SK-N-SH (cell line): ENCODE results near the gene SH3D19. TPM values are rescaled to one million over a fixed set of nuclear protein-coding genes. Genes with fewer than 3 reads are reported as not detected.

Experiments
- CTCF ChIA-PET: fragments of 300-600, 350-600 bp; formaldehyde crosslinking; extraction: SDS; loops from one replicate; lab custom pipeline; 2021; lab: Yijun Ruan, JAX
- POLR2A ChIA-PET: fragments of 350-600 bp; sonication (Branson Sonifier 250); formaldehyde crosslinking; extraction: SDS; loops from one replicate; lab custom pipeline; 2020; ENCODE audit warnings: antibody characterized with exemption, inconsistent platforms; lab: Yijun Ruan, JAX
- DNase-seq: peaks from one replicate; pipeline ENCODE4 v3.0.0; 2012
- H2AFZ ChIP-seq: fragments of 200-600 bp; sonication (generic); 2 replicates; pipeline ENCODE4 v1.8.1; 2016; ENCODE audit warnings: antibody characterized with exemption, mild to moderate bottlenecking, low read depth
- H3F3A ChIP-seq: fragments of 200-600 bp; sonication (generic); replicated peaks from 2 replicates; pipeline ENCODE3; 2016; ENCODE audit warnings: antibody characterized with exemption, mild to moderate bottlenecking; ENCODE audit not compliant: insufficient read depth
- H3K27ac ChIP-seq, 2 experiments: fragments of 200-500 bp in 1 of 2; fragments of 200-600 bp in 1 of 2; sonication (Bioruptor generic) in 1 of 2; sonication (generic), shearing (Covaris generic) in 1 of 2; 2 replicates each; pipeline versions ENCODE4 v1.5.1 to v1.6.1; 2014 to 2016; ENCODE audit warnings: low read depth in 2 of 2, inconsistent platforms in 1 of 2, low read length in 1 of 2, mild to moderate bottlenecking in 1 of 2, mixed read lengths in 1 of 2
- H3K27me3 ChIP-seq: fragments of 200-600 bp; sonication (generic), shearing (Covaris generic); 2 replicates; pipeline ENCODE4 v1.6.1; 2016; ENCODE audit warnings: mixed run types; ENCODE audit not compliant: insufficient read depth
- H3K36me3 ChIP-seq, 2 experiments: fragments of 200-500 bp in 1 of 2; fragments of 200-600 bp in 1 of 2; sonication (Bioruptor generic) in 1 of 2; sonication (generic) in 1 of 2; replicated peaks in 1 of 2; 2 replicates each; pipeline versions ENCODE3 to v1.5.1; 2014 to 2016; ENCODE audit warnings: low read length in 1 of 2, mild to moderate bottlenecking in 1 of 2; ENCODE audit not compliant: insufficient read depth in 2 of 2, control insufficient read depth in 1 of 2
- H3K4me1 ChIP-seq, 2 experiments: fragments of 200-500 bp in 1 of 2; fragments of 200-600 bp in 1 of 2; sonication (Bioruptor generic) in 1 of 2; sonication (generic), shearing (Covaris generic) in 1 of 2; 2 replicates each; pipeline versions ENCODE4 v1.5.1 to v1.6.1; 2014 to 2016; ENCODE audit warnings: low read depth in 1 of 2, low read length in 1 of 2, mixed run types in 1 of 2; ENCODE audit not compliant: insufficient read depth in 2 of 2, control insufficient read depth in 1 of 2
- H3K4me2 ChIP-seq: fragments of 200-600 bp; sonication (generic), shearing (Covaris generic); 2 replicates; pipeline ENCODE4 v1.6.1; 2017; ENCODE audit warnings: mixed run types
- H3K4me3 ChIP-seq, 2 experiments: fragments of 200-500 bp in 1 of 2; fragments of 200-600 bp in 1 of 2; sonication (Bioruptor generic) in 1 of 2; sonication (generic), shearing (Covaris generic) in 1 of 2; 2 replicates each; pipeline versions ENCODE4 v1.5.1 to v1.8.1; 2014 to 2016; ENCODE audit warnings: low read depth in 2 of 2, inconsistent platforms in 1 of 2, low read length in 1 of 2, mild to moderate bottlenecking in 1 of 2, mixed read lengths in 1 of 2, moderate library complexity in 1 of 2
- H3K79me2 ChIP-seq: fragments of 200-600 bp; sonication (generic); 2 replicates; pipeline ENCODE4 v1.8.1; 2017; ENCODE audit warnings: mild to moderate bottlenecking; ENCODE audit not compliant: insufficient read depth
- H3K9ac ChIP-seq: fragments of 200-600 bp; sonication (generic); 2 replicates; pipeline ENCODE4 v1.6.1; 2017; ENCODE audit warnings: mixed run types
- H3K9me2 ChIP-seq: fragments of 200-600 bp; sonication (generic); 2 replicates; pipeline ENCODE4 v1.6.1; 2017; ENCODE audit warnings: mixed run types
- H3K9me3 ChIP-seq: fragments of 200-600 bp; sonication (generic); 2 replicates; pipeline ENCODE4 v1.6.1; 2017; ENCODE audit warnings: mixed run types, mild to moderate bottlenecking, moderate library complexity
- H4K20me1 ChIP-seq: fragments of 200-600 bp; sonication (generic); 2 replicates; pipeline ENCODE4 v1.6.1; 2017; ENCODE audit warnings: mild to moderate bottlenecking, mixed run types; ENCODE audit not compliant: insufficient read depth
- EZH2phosphoT487 ChIP-seq: fragments of 200-600 bp; sonication (generic); IDR thresholded peaks from 2 replicates; pipeline ENCODE4 v1.6.1; 2017; ENCODE audit warnings: low read depth, mixed run types, mild to moderate bottlenecking, antibody characterized with exemption, moderate library complexity, borderline replicate concordance
- JUND ChIP-seq: IDR thresholded peaks from 2 replicates; pipeline ENCODE4 v1.4.0; 2012
- MXI1 ChIP-seq: IDR thresholded peaks from 2 replicates; pipeline ENCODE4 v1.6.1; 2012; ENCODE audit warnings: mild to moderate bottlenecking, low read depth, low read length, improper control_type of control experiment
- RAD21 ChIP-seq: IDR thresholded peaks from 2 replicates; pipeline ENCODE4 v1.6.1; 2012; ENCODE audit warnings: mild to moderate bottlenecking, low read length
- RFX5 ChIP-seq: IDR thresholded peaks from 2 replicates; pipeline ENCODE4 v1.6.1; 2012; ENCODE audit warnings: mild to moderate bottlenecking, improper control_type of control experiment, low read length
- WGBS: methylation state at CpG from one replicate; pipeline ENCODE4 v1.1.6; 2017; ENCODE audit warnings: low lambda C conversion rate; 5-methylcytosine and 5-hydroxymethylcytosine counted together
- polyA plus RNA-seq, 3 experiments: library from polyadenylated mRNA; depleted of rRNA; stranded (reverse); fragments of >200 nt; gene quantifications; 2 replicates each; pipeline ENCODE4 v1.2.3, GENCODE V29; 2012
- TF ChIP-seq, protein P1 (sequence below): IDR thresholded peaks from 2 replicates; pipeline ENCODE4 v1.6.1; 2012; ENCODE audit warnings: mild to moderate bottlenecking, low read depth, low read length, moderate library complexity

The SH3D19 gene
- polyA plus RNA-seq, 1 of the 3 experiments (the other 2 are of a cell fraction), result 7.1 TPM

DNA sequence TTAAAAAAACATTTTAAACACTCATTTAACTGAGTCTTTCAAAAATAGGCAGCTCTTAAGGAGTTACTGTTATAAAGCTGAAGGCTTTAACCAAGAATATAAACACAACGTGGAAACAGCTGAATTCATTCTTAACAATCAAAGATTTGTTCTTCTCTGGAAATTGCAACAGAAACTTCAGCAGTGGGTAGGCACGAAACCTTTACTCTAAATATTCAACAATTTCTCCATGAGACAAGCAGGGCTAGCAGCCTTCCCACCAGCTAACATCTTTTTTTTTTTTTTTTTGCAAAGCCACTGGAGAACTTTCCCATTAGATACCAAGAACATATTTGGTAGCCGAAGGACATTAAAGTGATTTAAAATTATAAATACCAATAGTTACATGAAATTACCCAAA lies 126.7 kb downstream of the SH3D19 start (continued):
- TF ChIP-seq, protein P1, sequence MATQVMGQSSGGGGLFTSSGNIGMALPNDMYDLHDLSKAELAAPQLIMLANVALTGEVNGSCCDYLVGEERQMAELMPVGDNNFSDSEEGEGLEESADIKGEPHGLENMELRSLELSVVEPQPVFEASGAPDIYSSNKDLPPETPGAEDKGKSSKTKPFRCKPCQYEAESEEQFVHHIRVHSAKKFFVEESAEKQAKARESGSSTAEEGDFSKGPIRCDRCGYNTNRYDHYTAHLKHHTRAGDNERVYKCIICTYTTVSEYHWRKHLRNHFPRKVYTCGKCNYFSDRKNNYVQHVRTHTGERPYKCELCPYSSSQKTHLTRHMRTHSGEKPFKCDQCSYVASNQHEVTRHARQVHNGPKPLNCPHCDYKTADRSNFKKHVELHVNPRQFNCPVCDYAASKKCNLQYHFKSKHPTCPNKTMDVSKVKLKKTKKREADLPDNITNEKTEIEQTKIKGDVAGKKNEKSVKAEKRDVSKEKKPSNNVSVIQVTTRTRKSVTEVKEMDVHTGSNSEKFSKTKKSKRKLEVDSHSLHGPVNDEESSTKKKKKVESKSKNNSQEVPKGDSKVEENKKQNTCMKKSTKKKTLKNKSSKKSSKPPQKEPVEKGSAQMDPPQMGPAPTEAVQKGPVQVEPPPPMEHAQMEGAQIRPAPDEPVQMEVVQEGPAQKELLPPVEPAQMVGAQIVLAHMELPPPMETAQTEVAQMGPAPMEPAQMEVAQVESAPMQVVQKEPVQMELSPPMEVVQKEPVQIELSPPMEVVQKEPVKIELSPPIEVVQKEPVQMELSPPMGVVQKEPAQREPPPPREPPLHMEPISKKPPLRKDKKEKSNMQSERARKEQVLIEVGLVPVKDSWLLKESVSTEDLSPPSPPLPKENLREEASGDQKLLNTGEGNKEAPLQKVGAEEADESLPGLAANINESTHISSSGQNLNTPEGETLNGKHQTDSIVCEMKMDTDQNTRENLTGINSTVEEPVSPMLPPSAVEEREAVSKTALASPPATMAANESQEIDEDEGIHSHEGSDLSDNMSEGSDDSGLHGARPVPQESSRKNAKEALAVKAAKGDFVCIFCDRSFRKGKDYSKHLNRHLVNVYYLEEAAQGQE, result no peak
- TF ChIP-seq JUND, result no peak
- no peak for TF ChIP-seq MXI1
- TF ChIP-seq EZH2phosphoT487, result no peak
- TF ChIP-seq RAD21, result no peak
- TF ChIP-seq, all 33 proteins: peak for 0

DNA sequence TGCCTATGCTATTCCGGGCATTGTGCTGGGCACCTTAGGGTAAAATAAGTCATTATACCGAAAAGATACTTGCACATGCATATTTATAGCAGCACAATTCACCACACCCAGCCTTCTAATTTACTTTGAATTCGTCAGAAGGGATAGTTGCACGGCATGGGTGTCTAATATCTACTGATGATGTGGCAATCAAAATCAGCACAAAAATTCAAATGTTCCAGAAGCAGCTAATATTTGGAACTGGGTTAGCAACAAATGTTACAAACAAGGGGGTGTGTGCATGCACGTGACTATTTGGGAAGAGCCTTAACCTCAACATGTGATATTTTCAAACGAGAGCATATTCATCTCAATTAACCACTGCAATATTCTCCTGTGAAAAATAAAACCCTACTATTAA lies 128.2 kb downstream of the SH3D19 start:
- TF ChIP-seq JUND (no peak), RFX5 (no peak), RAD21 (no peak)
- TF ChIP-seq, protein P1, result no peak
- H2AFZ ChIP-seq, result no peak overlapping the region
- peaks cover 0 to 5% of the 10 kb centered on the region in 2 experiments; a peak in 2 of 4 replicates for H3K4me1 ChIP-seq
- ChIA-PET CTCF (no interaction called here), POLR2A (no interaction called here)
- peaks cover 42% of the 10 kb centered on the region for H3K79me2 ChIP-seq
- H3K36me3 ChIP-seq, result peaks cover 0 to 4% of the 10 kb centered on the region in 2 experiments
- H3K27ac ChIP-seq, result peak overlapping the region in 1 of 2 experiments; percentile 11; a peak in 1 of 4 replicates
- no peaks in the 10 kb centered on the region for H3K9me2 ChIP-seq
- no peak overlapping the region for H3K9ac ChIP-seq
- DNase-seq, result no peak
- H3K4me3 ChIP-seq, result no peak overlapping the region
- no peaks in the 10 kb centered on the region for H3K27me3 ChIP-seq
- H3K4me2 ChIP-seq, result no peak overlapping the region
- WGBS, result 93% methylated on average over 6 of the region's 6 CpGs
- H3K9me3 ChIP-seq, result no peaks in the 10 kb centered on the region
- H4K20me1 ChIP-seq, result no peaks in the 10 kb centered on the region
- H3F3A ChIP-seq, result peaks cover 13% of the 10 kb centered on the region
